GOT3 (cell line): ENCODE measurements around the gene ZNF586.
"Not testable (repeated sequence)": the region's sequence is repeated elsewhere in the genome, so short reads cannot be mapped to it uniquely, and the experiment has no call there.

Source experiments
- DNase-seq: peaks from one replicate; lab custom pipeline; 2025; ENCODE audit warnings: mixed read lengths; lab: John Stamatoyannopoulos, UW

Gene ZNF586

DNA sequence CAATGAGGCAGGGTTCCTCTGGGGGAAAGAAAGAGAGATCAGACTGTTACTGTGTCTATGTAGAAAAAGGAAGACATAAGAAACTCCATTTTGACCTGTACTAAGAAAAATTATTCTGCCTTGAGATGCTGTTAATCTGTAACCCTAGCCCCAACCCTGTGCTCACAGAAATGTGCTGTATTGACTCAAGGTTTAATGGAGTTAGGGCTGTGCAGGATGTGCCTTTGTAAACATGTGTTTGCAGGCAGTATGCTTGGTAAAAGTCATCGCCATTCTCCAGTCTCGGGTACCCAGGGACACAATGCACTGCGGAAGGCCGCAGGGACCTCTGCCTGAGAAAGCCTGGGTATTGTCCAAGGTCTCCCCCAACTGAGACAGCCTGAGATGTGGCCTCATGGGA is 54.1 kb downstream of the ZNF586 start:
- not testable (repeated sequence) for DNase-seq

DNA sequence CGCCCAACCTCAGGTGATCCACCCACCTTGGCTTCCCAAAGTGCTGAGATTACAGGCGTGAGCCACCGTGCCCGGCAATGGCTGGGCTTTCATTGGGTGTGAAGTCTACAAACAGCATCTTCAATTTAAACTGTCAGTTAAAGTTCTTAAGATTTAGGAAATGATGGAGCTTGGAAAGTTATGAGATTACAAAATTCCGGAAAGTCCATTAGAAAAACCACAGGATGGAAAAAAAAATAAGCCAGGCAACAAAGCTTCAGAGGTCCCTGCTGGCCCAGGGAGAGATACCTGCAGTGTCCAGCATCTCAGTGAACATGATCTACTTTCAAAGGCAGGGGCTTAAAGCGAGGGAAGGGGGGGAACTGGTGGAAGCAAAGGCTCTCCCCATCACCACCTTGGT is 56.0 kb downstream of the ZNF586 start:
- DNase-seq: no peak

DNA sequence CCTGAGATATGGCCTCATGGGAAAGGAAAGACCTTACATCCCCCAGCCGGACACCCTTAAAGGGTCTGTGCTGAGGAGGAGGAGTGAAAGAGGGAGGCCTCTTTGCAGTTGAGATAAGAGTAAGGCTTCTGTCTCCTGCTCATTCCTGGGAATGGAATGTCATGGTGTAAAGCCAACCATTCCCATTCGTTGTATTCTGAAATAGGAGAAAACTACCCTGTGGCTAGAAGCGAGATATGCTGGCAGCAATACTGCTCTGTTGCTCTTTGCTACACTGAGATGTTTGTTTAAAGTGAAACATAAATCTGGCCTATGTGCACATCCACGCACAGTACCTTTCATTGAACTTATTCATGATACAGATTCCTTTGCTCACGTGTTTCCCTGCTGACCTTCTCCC is 59.8 kb downstream of the ZNF586 start:
- DNase-seq: no peak

DNA sequence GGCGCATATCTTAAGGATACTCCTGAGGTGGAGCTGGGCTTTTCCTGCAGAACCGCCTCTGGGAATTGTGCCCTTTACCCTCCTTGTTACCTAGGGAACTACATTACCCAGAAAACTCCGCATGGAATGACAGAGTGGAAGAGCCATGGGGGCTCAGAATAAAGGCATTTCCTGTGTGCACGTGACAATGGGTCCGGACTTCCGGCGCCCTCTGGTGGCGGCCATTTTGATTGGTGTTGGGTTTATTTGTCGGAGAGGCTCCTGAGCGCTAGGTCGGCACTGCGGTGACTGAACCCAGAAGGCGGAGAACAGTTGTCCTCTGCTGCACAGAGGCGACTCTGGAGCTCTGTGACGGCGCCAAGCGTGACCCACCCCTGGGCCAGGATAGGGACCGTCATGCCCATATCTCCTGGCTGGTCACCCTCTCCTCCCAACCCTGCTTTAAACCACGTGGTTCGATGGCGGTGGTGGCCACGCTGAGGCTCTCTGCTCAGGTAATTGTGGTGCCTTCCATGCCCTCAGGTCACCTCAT is 60.7 kb downstream of the ZNF586 start, which contains the start of gene ZNF587B:
Gene ZNF587B, plus strand, starts transcription at position 229 of the 532 bp plus-strand sequence. Its CDS starts 230 bp downstream, at position 459.
- no peak for DNase-seq
